ENCODE measurements around the gene GTSE1.

DNA sequence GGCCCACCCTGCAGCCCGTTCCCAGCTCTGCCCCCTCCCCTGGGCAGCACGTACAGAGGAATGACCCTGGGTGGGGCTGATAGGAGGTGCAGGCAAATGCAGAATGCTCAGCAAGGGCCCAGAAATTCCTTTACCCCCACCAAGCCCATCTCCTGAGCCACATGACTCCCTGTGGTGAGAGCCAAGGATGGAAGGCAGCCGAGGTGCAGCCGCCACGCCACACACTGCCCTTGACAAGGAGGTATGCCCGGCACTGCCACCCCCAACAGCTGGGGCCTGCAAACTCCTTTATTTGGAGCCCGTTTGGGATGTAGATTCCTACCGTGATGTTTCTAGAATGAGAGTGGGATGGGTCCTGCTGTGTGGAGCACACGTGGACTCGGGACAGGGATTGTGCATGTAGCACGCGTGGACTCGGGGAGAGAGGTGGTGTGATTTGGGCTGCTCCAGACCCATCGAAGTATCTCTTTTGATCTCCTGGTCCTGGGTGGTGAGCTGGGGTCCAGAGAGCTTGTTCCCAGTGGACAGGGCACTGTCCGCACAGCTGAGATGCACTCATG is 12.9 kb downstream of the GTSE1 start:
- TF ChIP-seq, protein P1, sequence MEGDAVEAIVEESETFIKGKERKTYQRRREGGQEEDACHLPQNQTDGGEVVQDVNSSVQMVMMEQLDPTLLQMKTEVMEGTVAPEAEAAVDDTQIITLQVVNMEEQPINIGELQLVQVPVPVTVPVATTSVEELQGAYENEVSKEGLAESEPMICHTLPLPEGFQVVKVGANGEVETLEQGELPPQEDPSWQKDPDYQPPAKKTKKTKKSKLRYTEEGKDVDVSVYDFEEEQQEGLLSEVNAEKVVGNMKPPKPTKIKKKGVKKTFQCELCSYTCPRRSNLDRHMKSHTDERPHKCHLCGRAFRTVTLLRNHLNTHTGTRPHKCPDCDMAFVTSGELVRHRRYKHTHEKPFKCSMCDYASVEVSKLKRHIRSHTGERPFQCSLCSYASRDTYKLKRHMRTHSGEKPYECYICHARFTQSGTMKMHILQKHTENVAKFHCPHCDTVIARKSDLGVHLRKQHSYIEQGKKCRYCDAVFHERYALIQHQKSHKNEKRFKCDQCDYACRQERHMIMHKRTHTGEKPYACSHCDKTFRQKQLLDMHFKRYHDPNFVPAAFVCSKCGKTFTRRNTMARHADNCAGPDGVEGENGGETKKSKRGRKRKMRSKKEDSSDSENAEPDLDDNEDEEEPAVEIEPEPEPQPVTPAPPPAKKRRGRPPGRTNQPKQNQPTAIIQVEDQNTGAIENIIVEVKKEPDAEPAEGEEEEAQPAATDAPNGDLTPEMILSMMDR (IDR thresholded peaks at IDR 0.05), result no peak
- no peak for TF ChIP-seq EZH2phosphoT487 (IDR thresholded peaks at IDR 0.05)
